Measurements from ENCODE around the gene LRRC8E.

LRRC8E gene

GRCh38 chr19:7888145-7888825 is at the start of gene LRRC8E:
TSS of gene LRRC8E (plus strand) at chr19:7888510. CDS start at chr19:7895604, 7,094 bp downstream.
- no peak for DNase-seq

DNA sequence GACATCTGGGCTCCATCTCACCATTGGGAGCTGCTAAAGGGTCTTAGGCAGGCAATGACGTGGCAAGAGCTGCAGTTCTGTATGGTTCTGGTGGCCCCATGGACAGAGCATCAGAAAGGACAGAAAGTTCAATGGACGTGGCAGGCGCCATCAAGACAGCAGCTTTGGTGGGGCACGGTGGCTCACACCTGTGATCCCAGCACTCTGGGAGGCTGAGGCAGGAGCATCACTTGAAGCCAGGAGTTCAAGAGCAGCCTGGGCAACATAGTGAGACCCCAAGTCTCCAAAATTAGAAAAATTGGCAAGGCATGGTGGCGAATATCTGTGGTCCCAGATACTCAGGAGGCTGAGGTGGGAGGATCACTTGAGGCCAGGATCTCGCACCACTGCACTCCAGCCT is 48.8 kb upstream of the LRRC8E start:
- DNase-seq, result no peak

GRCh38 chr19:7840629-7841028 is 47.7 kb upstream of the LRRC8E start:
- no peak for DNase-seq

DNA sequence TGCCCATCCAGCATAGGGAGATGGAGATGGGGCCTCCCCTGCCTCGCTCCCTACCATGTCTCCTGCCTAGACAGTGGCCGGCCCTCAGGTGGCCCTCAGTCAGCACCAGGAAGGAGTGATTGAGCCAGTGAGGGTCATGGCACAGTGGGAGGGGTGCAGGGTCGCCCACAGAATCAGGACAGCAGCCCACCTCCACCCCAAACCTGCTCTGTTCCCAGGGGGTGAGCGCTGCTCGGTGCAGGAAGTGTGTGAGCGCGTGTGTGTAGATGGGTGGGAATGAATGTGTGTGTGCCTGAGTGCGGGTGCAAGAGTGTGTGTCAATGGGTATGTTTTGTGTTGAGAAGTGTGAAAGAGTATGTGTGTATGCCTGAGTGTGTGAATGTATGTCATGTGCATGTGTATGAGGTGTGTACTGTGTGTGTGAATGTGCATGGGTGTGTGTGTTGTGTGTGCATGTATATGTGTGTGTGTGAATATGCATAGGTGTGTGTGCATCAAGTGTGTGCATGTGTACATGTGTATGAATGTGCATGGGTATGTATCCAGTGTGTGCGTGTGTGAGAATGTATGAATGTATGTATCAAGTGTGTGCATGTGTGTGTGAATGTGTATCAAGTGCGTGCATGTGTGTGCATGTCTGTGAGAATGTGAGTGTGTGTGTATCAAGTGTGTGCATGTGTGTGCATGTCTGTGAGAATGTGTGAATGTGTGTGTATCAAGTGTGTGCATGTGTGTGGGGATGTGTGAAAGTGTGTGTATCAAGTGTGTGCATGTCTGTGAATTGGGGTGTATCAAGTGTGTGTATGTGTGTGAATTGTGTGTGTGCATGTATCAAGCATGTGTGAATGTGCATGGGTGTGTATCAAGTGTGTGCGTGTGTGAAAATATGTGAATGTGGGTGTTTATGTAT is 46.3 kb upstream of the LRRC8E start:
- no peak for DNase-seq

DNA sequence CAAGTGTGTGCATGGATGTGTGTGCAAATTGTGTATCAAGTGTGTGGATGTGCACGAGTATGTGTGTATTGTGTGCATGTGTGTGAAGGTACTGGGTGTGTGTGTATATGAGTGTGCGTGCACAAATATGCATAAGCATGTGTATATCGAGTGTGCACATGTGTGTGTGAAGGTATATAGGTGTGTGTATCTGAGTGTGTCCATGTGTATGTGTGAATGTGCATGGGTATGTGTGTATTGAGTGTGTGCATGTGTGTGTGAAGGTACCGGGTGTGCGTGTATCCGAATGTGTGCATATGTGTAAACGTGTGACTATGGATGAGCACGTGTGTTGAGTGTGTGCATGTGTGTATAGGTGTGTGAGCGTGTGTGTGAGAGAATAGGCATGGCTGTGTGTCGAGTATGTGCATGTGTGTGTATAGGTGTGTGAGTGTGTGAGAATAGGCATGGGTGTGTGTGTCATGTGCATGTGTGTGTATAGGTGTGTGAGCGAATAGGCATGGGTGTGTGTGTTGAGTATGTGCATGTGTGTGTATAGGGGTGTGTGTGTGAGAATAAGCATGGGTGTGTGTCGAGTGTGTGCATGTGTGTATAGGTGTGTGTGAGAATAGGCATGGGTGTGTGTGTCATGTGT is 45.5 kb upstream of the LRRC8E start:
- DNase-seq, result no peak

GRCh38 chr19:7843521-7843920 is 44.8 kb upstream of the LRRC8E start:
- DNase-seq, result no peak

DNA sequence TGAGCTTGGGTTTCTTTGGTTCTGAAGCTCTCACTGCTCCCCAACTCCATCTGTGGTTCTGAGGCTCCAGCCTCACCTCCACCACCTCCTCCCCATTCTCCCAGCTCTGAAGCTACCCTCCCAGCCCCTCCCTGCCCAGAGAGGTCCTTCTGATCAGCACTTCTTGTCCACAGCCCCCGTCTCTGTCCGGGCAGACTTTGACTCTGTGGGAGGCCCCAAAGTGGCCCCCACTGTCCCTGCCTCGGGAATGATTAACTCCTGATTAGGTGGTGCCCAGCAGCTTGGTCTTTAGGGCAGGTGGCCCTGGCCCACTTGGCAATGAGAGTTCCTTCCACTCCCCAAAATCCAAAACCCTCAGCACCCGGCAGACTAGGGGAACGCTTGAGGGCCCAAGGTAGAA is 43.9 kb upstream of the LRRC8E start:
- DNase-seq, result no peak

GRCh38 chr19:7844951-7845350 is 43.4 kb upstream of the LRRC8E start:
- no peak for DNase-seq

DNA sequence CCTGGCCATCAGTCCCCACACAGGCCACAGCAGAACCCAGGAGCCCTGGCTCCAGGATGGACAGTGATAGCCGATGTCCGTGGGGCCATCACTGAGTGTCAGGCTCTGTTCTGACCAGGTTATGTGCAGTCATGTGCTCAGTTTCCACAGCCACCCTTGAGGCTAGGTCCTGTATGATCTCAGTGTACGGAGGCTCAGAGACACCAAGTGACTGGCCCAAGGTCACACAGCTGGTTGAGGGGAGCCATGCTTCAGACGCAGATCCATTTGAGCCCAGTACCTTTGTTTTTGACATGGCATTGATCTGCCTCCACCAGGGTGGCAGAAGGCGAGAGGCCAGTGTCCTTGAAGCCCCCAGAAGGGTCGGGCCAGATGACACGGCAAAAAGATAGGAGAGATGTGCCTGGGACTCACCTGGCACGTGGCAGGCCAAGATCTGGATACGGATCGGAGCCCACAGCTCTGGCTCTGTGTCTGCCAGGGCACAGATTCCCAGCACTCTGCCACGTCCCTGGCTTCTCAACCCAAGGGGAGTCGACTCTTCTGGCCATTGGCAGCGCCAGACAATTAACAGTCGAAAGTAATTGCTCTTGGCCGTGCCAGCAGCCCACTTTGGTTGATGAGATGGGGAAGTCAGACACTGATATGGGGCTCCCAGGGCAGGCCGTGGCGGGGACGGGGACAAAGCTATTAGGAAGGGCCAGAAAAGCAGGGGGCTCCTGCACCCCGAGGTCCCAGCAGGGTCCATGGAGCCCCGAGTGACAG is 42.7 kb upstream of the LRRC8E start:
- no peak for DNase-seq

- DNase-seq, result no peak
Observed at GRCh38 chr19:7846155-7846646, 42.1 kb upstream of the LRRC8E start.

- DNase-seq, result no peak
Observed at GRCh38 chr19:7847664-7848063, 40.6 kb upstream of the LRRC8E start.

GRCh38 chr19:7848779-7849457 is 39.4 kb upstream of the LRRC8E start:
- no peak for DNase-seq

- DNase-seq, result no peak
Observed at GRCh38 chr19:7849631-7849999, 38.7 kb upstream of the LRRC8E start.

GRCh38 chr19:7850000-7850813 is 38.1 kb upstream of the LRRC8E start:
- no peak for DNase-seq

GRCh38 chr19:7850945-7851622 is 37.2 kb upstream of the LRRC8E start:
- DNase-seq, result no peak

GRCh38 chr19:7851623-7852500 is 36.4 kb upstream of the LRRC8E start:
- DNase-seq, result no peak

DNA sequence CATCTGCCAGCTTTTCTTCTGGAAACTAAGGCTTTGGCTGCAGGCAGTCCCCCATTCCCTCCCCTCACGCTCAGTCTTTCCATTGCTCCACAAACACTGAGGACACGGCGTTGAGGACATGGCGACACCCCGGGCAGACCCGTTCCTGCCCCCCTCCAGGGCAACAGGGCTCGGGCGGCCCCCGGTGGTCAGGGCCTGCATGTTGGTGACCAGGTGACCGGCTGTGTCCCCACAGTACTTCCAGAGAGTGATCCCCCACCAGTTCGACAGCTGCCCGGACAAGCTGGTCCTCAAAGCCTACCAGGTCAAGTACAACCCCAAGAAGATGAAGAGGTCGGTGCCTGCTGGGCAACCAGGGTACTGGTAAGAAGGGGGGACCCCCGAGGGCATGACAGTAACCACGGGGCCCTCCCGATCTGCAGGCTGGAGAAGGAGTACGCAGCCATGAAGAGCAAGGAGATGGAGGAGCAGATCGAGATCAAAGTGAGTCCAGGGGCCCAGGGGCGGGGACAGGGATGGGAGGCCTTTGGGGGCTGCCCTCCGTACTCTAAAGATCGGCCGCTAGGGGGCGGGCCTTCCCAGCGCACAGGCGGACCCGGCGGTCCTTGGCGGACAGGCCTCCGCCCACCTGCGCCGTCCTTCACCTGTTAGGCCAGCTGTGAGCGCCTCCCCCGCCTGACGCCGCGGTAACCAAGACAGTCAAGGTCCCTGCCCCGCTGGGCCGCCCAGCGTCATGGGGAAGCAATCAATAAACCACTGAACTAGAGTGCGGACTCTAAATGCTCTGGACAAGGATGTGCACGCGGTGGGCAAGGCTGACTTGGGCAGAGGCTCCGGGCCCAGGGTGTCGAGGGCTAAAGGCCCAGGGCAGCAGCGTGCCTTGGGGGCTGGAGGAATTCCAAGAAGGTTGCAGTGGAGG is 35.2 kb upstream of the LRRC8E start:
- peak; percentile 66 to 67 for DNase-seq

- DNase-seq, result no peak
Observed at GRCh38 chr19:7853770-7854128, 34.6 kb upstream of the LRRC8E start.
